Measurements from ENCODE around the gene USP47.

Gene USP47

DNA sequence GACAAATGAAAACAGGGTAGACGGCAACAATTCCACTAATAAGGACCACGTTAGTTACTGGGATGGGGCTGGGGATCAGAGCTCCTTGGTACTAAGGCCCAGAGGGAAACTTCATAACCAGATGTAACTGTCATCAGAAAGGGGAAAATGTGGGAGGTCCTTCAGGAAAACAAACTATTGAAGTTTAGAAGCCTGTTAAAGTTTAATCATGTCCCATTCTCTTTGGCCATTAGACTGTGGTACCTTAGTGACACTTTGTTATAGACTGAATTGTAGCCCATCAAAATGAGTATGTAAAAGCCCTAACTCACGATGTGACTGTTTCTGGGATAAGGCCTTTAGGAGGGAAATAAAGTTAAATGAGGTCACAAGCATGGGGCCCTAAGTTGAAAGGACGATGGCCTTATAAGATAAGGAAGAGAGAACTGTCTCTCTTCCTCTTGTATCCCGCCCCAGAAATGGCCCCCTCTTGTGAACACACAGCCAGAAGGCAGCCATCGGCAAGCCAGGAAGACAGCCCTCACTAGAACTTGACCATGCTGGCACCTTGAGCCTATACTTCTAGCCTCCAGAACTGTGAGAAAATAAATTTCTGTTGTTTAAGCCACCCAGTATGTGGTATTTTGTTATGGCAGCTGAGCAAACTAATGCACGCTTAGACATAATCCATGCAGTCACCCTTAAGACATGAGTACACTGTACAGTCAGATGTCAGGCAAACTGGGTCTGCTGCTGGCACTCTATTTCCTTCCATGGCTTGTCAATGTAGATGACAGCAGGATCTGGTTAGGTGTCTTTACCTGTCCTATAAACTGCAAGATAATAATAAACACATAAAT, 26.9 kb upstream of the USP47 start:
- TF ChIP-seq, protein P1, sequence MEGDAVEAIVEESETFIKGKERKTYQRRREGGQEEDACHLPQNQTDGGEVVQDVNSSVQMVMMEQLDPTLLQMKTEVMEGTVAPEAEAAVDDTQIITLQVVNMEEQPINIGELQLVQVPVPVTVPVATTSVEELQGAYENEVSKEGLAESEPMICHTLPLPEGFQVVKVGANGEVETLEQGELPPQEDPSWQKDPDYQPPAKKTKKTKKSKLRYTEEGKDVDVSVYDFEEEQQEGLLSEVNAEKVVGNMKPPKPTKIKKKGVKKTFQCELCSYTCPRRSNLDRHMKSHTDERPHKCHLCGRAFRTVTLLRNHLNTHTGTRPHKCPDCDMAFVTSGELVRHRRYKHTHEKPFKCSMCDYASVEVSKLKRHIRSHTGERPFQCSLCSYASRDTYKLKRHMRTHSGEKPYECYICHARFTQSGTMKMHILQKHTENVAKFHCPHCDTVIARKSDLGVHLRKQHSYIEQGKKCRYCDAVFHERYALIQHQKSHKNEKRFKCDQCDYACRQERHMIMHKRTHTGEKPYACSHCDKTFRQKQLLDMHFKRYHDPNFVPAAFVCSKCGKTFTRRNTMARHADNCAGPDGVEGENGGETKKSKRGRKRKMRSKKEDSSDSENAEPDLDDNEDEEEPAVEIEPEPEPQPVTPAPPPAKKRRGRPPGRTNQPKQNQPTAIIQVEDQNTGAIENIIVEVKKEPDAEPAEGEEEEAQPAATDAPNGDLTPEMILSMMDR (conservative IDR thresholded peaks at IDR 0.05; ENCODE audit: low read depth, low read length): no peak
- no peak for DNase-seq (ENCODE audit: low read depth)
- no peak overlapping the region for H3K4me3 ChIP-seq (ENCODE audit: low read depth, low read length)

DNA sequence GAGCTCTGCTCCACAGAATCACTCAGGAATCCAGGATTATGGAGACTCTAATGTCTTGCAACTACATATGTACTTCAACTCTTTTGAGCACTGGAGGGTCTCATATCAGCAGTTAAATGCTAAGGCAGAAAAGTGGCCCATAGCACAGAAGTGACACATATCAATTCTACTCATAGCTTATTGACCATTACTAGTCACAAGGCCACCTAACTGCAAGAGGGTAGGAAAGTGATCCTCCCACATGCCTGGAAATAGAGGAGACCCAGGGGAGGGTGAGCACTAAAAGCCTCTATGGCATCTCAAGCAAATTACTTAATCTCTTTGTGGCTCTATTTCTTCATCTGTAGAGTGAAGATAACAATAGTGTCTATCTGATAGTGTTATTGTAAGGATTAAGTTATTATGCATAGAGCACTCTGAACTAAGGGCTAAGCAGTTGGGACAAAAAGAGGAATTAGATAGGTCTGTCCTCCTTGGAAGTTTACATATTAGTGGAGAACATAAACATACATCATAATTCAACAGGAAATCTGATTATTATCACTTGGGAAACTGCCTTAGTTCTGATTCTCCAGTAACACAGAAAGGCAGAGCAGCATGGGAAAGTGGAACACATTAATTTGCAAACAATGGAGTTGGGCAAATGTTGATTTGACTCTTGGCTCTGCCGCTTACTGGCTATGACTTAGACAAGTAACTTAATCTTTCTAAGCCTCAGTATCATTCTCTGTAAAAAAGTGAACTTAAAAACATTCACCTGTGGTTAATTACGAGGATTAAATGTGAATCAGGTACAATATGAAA, 25.1 kb upstream of the USP47 start:
- H3K4me3 ChIP-seq (ENCODE audit: low read depth, low read length): no peak overlapping the region
- peak; percentile 76 for DNase-seq (ENCODE audit: low read depth)
- TF ChIP-seq, protein P1 (conservative IDR thresholded peaks at IDR 0.05; ENCODE audit: low read depth, low read length): no peak

DNA sequence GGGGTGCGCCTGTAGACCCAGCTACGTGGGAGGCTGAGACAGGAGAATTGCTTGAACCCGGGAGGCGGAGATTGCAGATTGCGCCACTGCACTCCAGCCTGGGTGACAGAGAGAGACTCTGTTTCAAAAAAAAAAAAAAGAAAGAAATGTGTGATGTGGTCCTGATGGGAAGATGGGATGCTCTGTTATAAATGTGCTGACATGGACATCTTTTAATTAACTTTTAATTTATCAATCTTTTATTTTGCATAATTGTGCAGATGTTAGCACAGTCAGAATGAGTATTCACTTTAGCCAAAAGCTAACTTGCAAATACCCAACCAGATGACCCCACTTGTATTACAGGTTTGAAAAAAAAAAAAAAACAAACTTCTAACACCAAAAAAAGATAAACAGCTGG, 23.8 kb upstream of the USP47 start:
- no peak overlapping the region for H3K4me3 ChIP-seq (ENCODE audit: low read depth, low read length)
- TF ChIP-seq, protein P1 (conservative IDR thresholded peaks at IDR 0.05; ENCODE audit: low read depth, low read length): no peak
- no peak for DNase-seq (ENCODE audit: low read depth)

DNA sequence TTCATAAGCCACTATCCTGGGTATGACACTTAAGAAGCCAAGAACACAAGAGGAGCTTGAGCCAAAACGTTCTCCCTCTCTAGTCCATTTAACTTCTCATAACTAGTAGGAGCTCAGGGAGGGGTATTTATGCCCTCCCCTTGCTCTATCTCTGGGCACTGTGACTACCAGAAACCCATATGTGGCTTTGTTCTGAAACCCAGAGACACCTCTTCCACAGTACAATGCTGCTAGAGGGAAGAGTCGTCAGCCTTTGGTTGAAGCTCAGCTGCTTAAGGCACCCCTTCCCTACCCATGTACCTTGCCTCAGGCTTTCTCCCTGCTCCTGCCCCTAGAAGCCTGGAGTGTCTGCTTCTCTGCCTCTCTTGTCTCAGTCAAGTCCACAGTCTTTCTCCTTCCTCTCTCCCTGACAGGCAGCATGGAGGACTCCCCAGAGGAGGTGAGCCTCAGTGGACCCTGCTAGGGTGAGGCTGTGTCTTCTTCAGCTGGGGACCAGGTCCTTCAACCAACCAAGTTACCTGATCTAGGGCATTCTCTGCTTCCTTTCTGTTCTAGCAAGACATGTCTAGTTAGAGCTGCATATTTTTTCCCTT, 23.1 kb upstream of the USP47 start:
- no peak overlapping the region for H3K4me3 ChIP-seq (ENCODE audit: low read depth, low read length)
- TF ChIP-seq, protein P1 (conservative IDR thresholded peaks at IDR 0.05; ENCODE audit: low read depth, low read length): no peak

DNA sequence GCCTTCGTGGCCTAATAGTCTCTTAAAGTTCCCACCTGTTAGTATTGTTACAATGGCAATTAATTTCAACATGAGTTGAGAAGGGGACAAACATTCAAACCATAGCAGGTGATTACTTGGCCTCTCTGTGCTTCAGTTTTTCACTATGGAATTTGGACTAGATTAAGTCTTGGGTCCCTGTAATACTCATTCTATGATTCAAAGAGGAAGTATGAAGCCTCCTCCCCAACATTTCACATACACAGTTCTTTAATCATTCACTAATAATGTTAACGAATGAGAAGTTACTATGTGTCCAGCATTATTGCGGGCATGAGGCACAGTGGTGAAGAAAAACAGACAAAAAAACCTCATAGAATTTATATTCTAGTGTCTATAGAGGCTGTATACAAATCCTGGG, 19.9 kb upstream of the USP47 start:
- TF ChIP-seq, protein P1 (conservative IDR thresholded peaks at IDR 0.05; ENCODE audit: low read depth, low read length): no peak
- DNase-seq (ENCODE audit: low read depth): no peak
- no peak overlapping the region for H3K4me3 ChIP-seq (ENCODE audit: low read depth, low read length)

More for the DNA sequence above, 23.1 kb upstream of the USP47 start:
- DNase-seq (ENCODE audit: low read depth): peak; percentile 8

DNA sequence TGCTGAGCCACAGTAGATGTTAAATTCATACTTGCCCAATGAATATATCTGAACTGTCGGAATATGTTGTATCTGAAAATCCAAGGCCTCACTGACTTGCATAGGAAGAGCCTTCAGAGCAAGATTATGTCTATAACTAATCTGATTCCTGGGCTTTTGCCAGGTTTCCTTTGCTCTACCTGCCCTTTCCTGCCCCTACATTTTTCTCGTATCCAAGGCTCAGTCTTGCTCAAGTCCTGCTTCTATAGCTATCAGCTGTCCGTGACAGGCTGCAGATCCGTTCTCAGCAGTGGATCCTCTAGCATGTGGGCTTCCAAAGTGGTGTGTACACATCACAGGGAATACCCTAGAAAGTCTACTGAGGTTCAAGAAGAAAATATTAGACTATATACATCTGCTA, 18.8 kb upstream of the USP47 start:
- peak; percentile 74 for DNase-seq (ENCODE audit: low read depth)
- TF ChIP-seq, protein P1 (conservative IDR thresholded peaks at IDR 0.05; ENCODE audit: low read depth, low read length): no peak
- no peak overlapping the region for H3K4me3 ChIP-seq (ENCODE audit: low read depth, low read length)
